SK-MEL-5 (cell line): ENCODE measurements around the gene MARCO. TPM values are rescaled to one million over a fixed set of nuclear protein-coding genes. Genes with fewer than 3 reads are reported as not detected.

Source experiments
- DNase-seq: peaks from one replicate; pipeline ENCODE4 v3.0.0-alpha.2; 2016; ENCODE audit warnings: low read depth, low spot score
- in situ Hi-C: cut with HindIII; loops from 2 replicates; pipeline ENCODE4 v1.10.0; 2016; ENCODE audit warnings: low sequenced_read_pairs, high pct_unique_total_duplicates, low pct_unique_long_range_greater_than_20kb
- polyA plus RNA-seq, 2 experiments: library from polyadenylated mRNA; depleted of rRNA; stranded (reverse); fragments of >200 nt; gene quantifications; 2 replicates each; pipeline ENCODE4 v1.2.3, GENCODE V29; 2015
- total RNA-seq: library from RNA; depleted of rRNA; stranded (reverse); fragments of >200 nt; shearing (Covaris generic); gene quantifications from 2 replicates; pipeline ENCODE4 v1.2.3, GENCODE V29; 2014; rRNA removed

The MARCO gene, protein sequence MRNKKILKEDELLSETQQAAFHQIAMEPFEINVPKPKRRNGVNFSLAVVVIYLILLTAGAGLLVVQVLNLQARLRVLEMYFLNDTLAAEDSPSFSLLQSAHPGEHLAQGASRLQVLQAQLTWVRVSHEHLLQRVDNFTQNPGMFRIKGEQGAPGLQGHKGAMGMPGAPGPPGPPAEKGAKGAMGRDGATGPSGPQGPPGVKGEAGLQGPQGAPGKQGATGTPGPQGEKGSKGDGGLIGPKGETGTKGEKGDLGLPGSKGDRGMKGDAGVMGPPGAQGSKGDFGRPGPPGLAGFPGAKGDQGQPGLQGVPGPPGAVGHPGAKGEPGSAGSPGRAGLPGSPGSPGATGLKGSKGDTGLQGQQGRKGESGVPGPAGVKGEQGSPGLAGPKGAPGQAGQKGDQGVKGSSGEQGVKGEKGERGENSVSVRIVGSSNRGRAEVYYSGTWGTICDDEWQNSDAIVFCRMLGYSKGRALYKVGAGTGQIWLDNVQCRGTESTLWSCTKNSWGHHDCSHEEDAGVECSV
- total RNA-seq: not detected in 2 replicates
- not detected in 2 replicates for polyA plus RNA-seq (2015; cell fraction: cytosol; rRNA removed)
- not detected in 2 replicates for polyA plus RNA-seq (2015; cell fraction: nucleus; rRNA removed)

DNA sequence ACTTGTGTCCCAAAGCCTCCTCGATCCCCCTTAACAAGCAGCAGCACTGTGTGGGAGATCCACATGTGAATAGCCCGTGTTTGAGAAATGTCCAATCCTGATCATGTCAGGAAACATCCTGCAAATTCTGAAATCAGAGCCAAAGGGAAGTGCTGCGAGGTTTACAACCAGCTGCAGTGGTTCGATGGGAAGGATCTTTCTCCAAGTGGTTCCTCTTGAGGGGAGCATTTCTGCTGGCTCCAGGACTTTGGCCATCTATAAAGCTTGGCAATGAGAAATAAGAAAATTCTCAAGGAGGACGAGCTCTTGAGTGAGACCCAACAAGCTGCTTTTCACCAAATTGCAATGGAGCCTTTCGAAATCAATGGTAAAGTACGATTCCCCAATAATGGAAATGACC is at the start of gene MARCO:
Gene MARCO, plus strand, starts transcription at position 164 of the 400 bp plus-strand sequence. Its CDS starts 107 bp downstream, at position 271.
- DNase-seq: no peak
- in situ Hi-C loops: no loop called here

DNA sequence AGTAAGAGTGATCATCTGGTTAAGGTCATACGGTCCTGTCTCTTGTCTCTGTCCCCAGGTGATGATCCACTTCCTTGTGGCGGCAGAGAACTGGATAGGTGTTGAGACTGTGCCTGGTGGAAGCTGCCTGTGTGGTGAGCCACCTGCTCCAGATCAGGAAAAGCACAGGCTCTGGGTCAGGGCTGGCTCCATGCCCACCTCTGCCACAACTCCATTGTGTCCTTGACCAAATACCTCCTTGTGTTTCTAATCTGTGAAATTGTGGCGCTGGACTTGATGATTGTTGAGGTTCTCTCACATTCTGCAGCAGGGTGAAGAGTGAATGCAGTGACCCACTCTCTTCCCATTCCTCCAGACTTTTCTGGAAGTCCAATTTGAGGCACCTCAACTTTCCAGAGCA is 48.9 kb upstream of the MARCO start:
- in situ Hi-C loops: no loop called here
- no peak for DNase-seq

DNA sequence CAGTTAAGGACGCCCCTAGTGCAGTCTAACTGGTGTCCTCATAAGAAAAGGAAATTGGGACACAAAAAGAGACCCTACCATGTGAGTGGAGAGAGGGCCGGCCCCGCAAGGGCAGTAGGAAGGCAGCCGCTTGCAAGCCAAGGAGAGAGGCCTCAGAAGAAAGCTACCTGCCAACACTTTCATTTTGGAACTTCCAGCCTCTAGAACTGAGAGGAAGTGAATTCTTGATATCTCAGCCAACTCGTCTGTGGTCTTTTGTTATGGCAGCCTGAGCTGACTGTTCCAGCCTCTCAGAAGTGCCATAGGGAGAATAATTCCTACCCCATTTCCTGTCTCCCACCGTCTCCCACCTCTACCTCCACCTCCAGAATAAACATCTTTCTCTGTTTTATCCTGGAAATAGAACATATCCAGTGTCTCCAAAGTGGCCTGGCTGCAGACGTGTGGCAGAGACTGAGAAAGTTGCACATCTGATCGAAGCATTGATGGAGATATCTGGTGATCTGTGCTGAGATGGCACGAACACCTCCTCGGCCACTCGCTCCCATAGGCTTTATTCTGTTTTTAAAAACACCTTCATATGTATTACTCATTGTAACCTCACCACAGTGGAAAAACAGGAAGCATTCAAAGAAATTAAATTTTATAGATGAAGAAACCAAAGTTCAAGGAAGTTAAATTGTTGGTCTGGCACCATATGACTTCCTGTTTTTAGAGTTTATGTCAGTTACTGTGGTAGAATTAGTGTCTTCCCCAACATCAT is 39.5 kb upstream of the MARCO start:
- DNase-seq: no peak
- in situ Hi-C loops: no loop called here

DNA sequence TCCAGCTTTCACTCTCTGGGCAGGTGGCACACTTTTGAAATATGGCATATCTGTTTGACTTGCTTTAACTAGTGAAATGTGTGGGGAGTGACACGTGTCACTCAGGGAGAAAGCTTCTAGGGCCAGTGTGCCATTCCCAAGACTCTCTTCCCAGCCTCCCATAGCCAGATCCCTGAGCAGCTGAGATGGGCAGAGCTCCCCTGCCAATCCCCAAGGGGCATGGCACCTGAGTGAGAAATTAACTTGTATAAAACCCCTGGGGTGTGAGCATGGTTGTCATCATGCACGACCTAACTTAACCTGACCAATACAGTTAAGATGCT is 39.0 kb upstream of the MARCO start:
- in situ Hi-C loops: no loop called here
- no peak for DNase-seq

- in situ Hi-C loops: no loop called here
- DNase-seq: no peak
Measured at GRCh38 chr2:118903551-118904479, 38.2 kb upstream of the MARCO start.

GRCh38 chr2:118905206-118905605 is 36.8 kb upstream of the MARCO start:
- no peak for DNase-seq
- in situ Hi-C loops: no loop called here

- in situ Hi-C loops: no loop called here
Measured at GRCh38 chr2:118906186-118906585, 35.8 kb upstream of the MARCO start.

GRCh38 chr2:118907759-118908158 is 34.2 kb upstream of the MARCO start:
- no peak for DNase-seq
- in situ Hi-C loops: no loop called here

More at GRCh38 chr2:118906186-118906585, 35.8 kb upstream of the MARCO start:
- no peak for DNase-seq

DNA sequence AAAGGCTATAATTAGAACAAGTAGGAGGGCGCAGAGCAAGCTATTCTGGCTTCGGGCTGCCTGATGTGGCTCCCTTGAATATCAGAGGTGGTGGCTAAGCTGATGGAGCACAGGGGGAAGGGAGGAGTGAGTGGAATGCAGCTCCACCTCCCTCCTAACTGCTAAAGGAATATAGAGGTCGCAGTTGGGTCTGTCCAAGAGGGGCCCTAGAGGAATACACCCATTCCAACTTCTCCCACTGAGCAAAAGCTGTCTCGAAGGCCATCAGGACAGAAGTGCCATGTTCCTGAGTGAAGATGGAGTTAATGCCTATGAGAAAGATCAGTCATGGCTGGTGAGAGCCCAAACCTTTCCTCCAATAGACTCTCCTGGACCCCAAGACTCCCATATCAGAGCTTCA is 32.8 kb upstream of the MARCO start:
- in situ Hi-C loops: no loop called here
- no peak for DNase-seq

GRCh38 chr2:118911166-118911856 is 30.7 kb upstream of the MARCO start:
- no peak for DNase-seq
- in situ Hi-C loops: no loop called here

DNA sequence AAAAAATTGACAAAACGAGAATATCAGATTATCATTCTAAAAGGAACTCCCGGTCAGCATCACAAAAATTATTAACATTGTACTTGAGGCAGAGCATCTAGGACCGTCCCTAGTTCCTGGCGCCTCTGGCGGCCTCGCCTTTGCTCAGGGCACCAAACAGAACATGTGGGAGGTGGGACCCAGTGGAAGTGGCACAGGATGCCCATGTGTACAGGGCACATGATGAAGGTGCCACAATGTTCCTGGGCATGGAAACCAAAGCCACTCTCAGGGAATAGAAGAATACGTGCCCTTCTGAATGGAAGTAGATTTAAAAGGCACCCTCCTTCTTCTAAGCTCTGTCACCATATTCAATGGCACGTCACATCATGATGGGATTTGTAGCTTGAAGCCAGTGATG is 30.1 kb upstream of the MARCO start:
- DNase-seq: no peak
- in situ Hi-C loops: no loop called here

DNA sequence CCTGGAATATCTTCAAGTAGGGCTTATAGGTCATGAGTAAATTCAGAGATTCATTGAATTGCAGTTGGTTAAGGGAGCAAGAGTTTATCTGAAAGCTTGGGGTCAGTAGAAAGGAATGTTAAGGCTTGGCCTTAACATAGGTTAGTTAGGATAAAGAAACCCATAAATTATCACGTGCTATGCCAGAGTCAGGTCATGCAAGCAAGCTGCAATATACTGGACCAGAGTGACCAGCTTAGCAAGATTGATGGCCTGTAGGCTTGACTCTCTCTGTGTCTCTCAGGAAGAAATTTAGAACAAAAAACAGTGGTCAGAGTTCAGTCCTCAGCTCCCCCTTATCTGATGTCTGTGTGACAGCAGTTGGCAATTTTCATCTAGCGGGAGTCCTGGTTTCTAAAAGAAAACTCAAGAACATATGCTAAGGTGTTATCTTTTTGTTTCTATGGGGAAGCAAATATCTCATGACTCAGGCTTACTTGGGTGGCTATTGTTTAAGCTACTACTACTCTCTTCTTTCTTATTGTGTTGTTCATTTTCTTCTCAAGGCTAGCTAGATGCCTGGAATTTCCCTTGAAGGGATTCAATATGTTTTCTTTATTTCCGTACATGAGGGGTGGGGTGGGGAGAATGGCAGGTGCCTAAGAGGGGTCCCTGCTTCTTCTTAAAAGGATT is 28.7 kb upstream of the MARCO start:
- DNase-seq: no peak
- in situ Hi-C loops: no loop called here

- DNase-seq: no peak
- in situ Hi-C loops: no loop called here
Measured at GRCh38 chr2:118913803-118914645, 28.0 kb upstream of the MARCO start.

- in situ Hi-C loops: no loop called here
- DNase-seq: no peak
Measured at GRCh38 chr2:118914721-118915453, 27.1 kb upstream of the MARCO start.

- in situ Hi-C loops: no loop called here
- no peak for DNase-seq
Measured at GRCh38 chr2:118918017-118918416, 24.0 kb upstream of the MARCO start.
